IPS DF 4.7 (cell line): ENCODE measurements around the gene ADARB1.

ENCODE experiments used
- DNase-seq: peaks from one replicate; pipeline ENCODE4 v3.0.0-alpha.2; 2013; ENCODE audit warnings: low spot score; ENCODE audit errors: extremely low read depth

Gene ADARB1

GRCh38 chr21:45166931-45167330 is 92.6 kb downstream of the ADARB1 start:
- no peak for DNase-seq

GRCh38 chr21:45167796-45168222 is 93.4 kb downstream of the ADARB1 start:
- DNase-seq: no peak

GRCh38 chr21:45168522-45168921 is 94.1 kb downstream of the ADARB1 start:
- no peak for DNase-seq

- DNase-seq: no peak
These were observed 94.6 kb downstream of the ADARB1 start for GRCh38 chr21:45169001-45169400.

- no peak for DNase-seq
These were observed 95.3 kb downstream of the ADARB1 start for GRCh38 chr21:45169682-45170081.

- no peak for DNase-seq
These were observed 96.6 kb downstream of the ADARB1 start for GRCh38 chr21:45170987-45171386.

- DNase-seq: no peak
These were observed 98.0 kb downstream of the ADARB1 start for GRCh38 chr21:45172420-45172819.

GRCh38 chr21:45175326-45176095 is 101.1 kb downstream of the ADARB1 start:
- no peak for DNase-seq

GRCh38 chr21:45176141-45176540 is 101.8 kb downstream of the ADARB1 start:
- no peak for DNase-seq

GRCh38 chr21:45177039-45177438 is 102.7 kb downstream of the ADARB1 start:
- DNase-seq: no peak

- no peak for DNase-seq
These were observed 103.8 kb downstream of the ADARB1 start for GRCh38 chr21:45178070-45178608.

- no peak for DNase-seq
These were observed 104.6 kb downstream of the ADARB1 start for GRCh38 chr21:45178971-45179370.

GRCh38 chr21:45179568-45180245 is 105.3 kb downstream of the ADARB1 start:
- DNase-seq: no peak

GRCh38 chr21:45180246-45180599 is 105.8 kb downstream of the ADARB1 start:
- DNase-seq: no peak

- DNase-seq: no peak
These were observed 108.6 kb downstream of the ADARB1 start for GRCh38 chr21:45182958-45183357.

- no peak for DNase-seq
These were observed 109.5 kb downstream of the ADARB1 start for GRCh38 chr21:45183852-45184251.

- no peak for DNase-seq
These were observed 110.5 kb downstream of the ADARB1 start for GRCh38 chr21:45184869-45185268.

GRCh38 chr21:45186709-45187108 is 112.3 kb downstream of the ADARB1 start:
- no peak for DNase-seq

- DNase-seq: no peak
These were observed 113.3 kb downstream of the ADARB1 start for GRCh38 chr21:45187646-45188045.

- DNase-seq: no peak
These were observed 115.6 kb downstream of the ADARB1 start for GRCh38 chr21:45190013-45190412.

- DNase-seq: no peak
These were observed 118.0 kb downstream of the ADARB1 start for GRCh38 chr21:45192332-45192731.

- no peak for DNase-seq
These were observed 122.2 kb downstream of the ADARB1 start for GRCh38 chr21:45196620-45197019.

- DNase-seq: no peak
These were observed 124.8 kb downstream of the ADARB1 start for GRCh38 chr21:45199201-45199600.
